Smooth muscle cell (in vitro differentiated cells): ENCODE results near the gene SLIT1. TPM values are rescaled to one million over a fixed set of nuclear protein-coding genes. Genes with fewer than 3 reads are reported as not detected.

Experiments used
- DNase-seq: peaks from one replicate; lab custom pipeline; 2025; ENCODE audit not compliant: unreplicated experiment; lab: John Stamatoyannopoulos, UW
- H2AFZ ChIP-seq: fragments of 200-600 bp; sonication (generic); 2 replicates; pipeline ENCODE4 v1.6.0; 2016; ENCODE audit warnings: antibody characterized with exemption, low read depth, mild to moderate bottlenecking
- H3F3A ChIP-seq: fragments of 200-600 bp; sonication (generic); 2 replicates; pipeline ENCODE4 v1.6.0; 2017; ENCODE audit warnings: antibody characterized with exemption, low read depth
- H3K27ac ChIP-seq: fragments of 200-600 bp; sonication (generic); 2 replicates; pipeline ENCODE4 v1.5.1; 2016; ENCODE audit warnings: low read depth, mild to moderate bottlenecking
- H3K27me3 ChIP-seq: fragments of 200-600 bp; sonication (generic); 2 replicates; pipeline ENCODE4 v1.6.1; 2016; ENCODE audit warnings: low read depth, mild to moderate bottlenecking
- H3K36me3 ChIP-seq: fragments of 200-600 bp; sonication (generic); 2 replicates; pipeline ENCODE4 v1.5.1; 2016; ENCODE audit warnings: low read depth
- H3K4me1 ChIP-seq: fragments of 200-600 bp; sonication (generic); 2 replicates; pipeline ENCODE4 v1.5.1; 2016; ENCODE audit warnings: low read depth
- H3K4me2 ChIP-seq: fragments of 200-600 bp; sonication (generic); 2 replicates; pipeline ENCODE4 v1.6.0; 2016; ENCODE audit warnings: mild to moderate bottlenecking
- H3K4me3 ChIP-seq: fragments of 200-600 bp; sonication (generic); 2 replicates; pipeline ENCODE4 v1.5.1; 2016; ENCODE audit warnings: mild to moderate bottlenecking
- H3K79me2 ChIP-seq: fragments of 200-600 bp; sonication (generic); 2 replicates; pipeline ENCODE4 v1.6.0; 2016; ENCODE audit warnings: low read depth, mild to moderate bottlenecking
- H3K9ac ChIP-seq: fragments of 200-600 bp; sonication (generic); 2 replicates; pipeline ENCODE4 v1.6.0; 2016; ENCODE audit warnings: low read depth
- H3K9me3 ChIP-seq: fragments of 200-600 bp; sonication (generic); replicated peaks from 2 replicates; pipeline ENCODE4 v1.5.1; 2016; ENCODE audit warnings: low read depth
- H4K20me1 ChIP-seq: fragments of 200-600 bp; sonication (generic); 2 replicates; pipeline ENCODE4 v1.6.0; 2016; ENCODE audit warnings: low read depth
- WGBS: methylation state at CpG from one replicate; pipeline ENCODE4 v1.1.7; 2016; ENCODE audit warnings: low lambda C conversion rate; 5-methylcytosine and 5-hydroxymethylcytosine counted together
- polyA plus RNA-seq: library from polyadenylated mRNA; unstranded; fragments of >200 nt; fragmentation: Nextera tagmentation; extraction: Ambion mirVana; gene quantifications from 2 replicates; pipeline ENCODE4 v1.2.1, GENCODE V29; 2016
- total RNA-seq: library from RNA; depleted of rRNA; stranded (reverse); fragments of >200 nt; gene quantifications from 2 replicates; pipeline ENCODE4 v1.2.3, GENCODE V29; 2014
- TF ChIP-seq, protein P1 (sequence below): fragments of 200-600 bp; sonication (generic); IDR thresholded peaks from 2 replicates; pipeline ENCODE4 v1.5.1; 2017; ENCODE audit warnings: borderline replicate concordance, mild to moderate bottlenecking, antibody characterized with exemption; ENCODE audit not compliant: insufficient read depth, poor library complexity, severe bottlenecking

Gene SLIT1
- total and polyA plus RNA-seq, 2 experiments from 2014 or later: 0.15 TPM; not detected in 1

DNA sequence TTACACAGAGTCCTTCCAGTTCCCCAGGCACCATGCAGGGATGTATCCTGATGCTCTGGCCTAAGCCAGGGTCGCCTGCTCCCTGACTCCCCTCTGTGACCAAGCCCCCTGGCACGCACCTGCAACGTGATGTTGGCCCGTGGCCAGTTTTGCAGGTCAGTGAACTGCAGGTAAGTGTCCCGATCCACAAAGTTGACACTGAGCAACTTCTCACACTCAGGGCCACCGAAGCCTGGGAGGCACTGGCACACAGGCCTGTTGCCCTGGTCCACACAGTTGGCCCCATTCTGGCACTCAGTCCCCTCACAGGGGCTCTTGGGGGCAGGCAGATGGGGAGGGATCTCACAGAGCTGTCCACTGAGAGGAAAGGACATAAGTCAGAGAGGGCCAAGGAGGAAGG is 179.4 kb downstream of the SLIT1 start:
- no peak overlapping the region for H3K9ac ChIP-seq
- no peak overlapping the region for H3K27ac ChIP-seq
- 83% methylated on average over 6 of the region's 6 CpGs for WGBS
- H3K36me3 ChIP-seq: no peaks in the 10 kb centered on the region
- no peak overlapping the region for H2AFZ ChIP-seq
- no peak overlapping the region for H3K4me2 ChIP-seq
- no peaks in the 10 kb centered on the region for H4K20me1 ChIP-seq
- no peaks in the 10 kb centered on the region for H3F3A ChIP-seq
- no peak for DNase-seq
- TF ChIP-seq, protein P1, sequence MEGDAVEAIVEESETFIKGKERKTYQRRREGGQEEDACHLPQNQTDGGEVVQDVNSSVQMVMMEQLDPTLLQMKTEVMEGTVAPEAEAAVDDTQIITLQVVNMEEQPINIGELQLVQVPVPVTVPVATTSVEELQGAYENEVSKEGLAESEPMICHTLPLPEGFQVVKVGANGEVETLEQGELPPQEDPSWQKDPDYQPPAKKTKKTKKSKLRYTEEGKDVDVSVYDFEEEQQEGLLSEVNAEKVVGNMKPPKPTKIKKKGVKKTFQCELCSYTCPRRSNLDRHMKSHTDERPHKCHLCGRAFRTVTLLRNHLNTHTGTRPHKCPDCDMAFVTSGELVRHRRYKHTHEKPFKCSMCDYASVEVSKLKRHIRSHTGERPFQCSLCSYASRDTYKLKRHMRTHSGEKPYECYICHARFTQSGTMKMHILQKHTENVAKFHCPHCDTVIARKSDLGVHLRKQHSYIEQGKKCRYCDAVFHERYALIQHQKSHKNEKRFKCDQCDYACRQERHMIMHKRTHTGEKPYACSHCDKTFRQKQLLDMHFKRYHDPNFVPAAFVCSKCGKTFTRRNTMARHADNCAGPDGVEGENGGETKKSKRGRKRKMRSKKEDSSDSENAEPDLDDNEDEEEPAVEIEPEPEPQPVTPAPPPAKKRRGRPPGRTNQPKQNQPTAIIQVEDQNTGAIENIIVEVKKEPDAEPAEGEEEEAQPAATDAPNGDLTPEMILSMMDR: no peak
- H3K4me1 ChIP-seq: no peaks in the 10 kb centered on the region
- no peaks in the 10 kb centered on the region for H3K79me2 ChIP-seq
- H3K4me3 ChIP-seq: no peak overlapping the region
- H3K27me3 ChIP-seq: no peaks in the 10 kb centered on the region
- H3K9me3 ChIP-seq: no peaks in the 10 kb centered on the region

DNA sequence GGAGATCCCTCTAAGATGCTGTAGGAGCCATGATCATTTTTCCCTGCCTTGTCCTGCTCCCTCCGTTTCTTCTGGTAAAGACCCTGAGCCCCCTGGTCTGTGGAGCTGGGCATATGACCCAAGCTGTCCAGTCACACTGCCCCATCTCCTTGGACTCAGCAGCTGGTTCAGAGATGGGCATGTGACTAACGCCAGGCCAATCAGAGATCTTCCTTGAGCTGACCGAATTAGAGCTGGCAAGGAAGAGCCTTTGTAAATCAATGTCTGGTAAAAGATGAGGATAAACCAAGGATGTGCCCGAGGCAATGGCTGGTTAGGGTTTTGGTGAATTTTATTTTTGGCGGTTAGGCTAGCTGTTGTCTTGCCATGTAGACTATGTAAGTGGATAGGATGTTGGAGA is 180.4 kb downstream of the SLIT1 start:
- Histone ChIP-seq H3K79me2 (no peaks in the 10 kb centered on the region), H4K20me1 (no peaks in the 10 kb centered on the region), H3K4me1 (no peaks in the 10 kb centered on the region), H3K4me2 (no peak overlapping the region), H3K9me3 (no peaks in the 10 kb centered on the region), H3F3A (no peaks in the 10 kb centered on the region), H2AFZ (no peak overlapping the region), H3K36me3 (no peaks in the 10 kb centered on the region), H3K4me3 (no peak overlapping the region), H3K27ac (no peak overlapping the region), H3K27me3 (no peaks in the 10 kb centered on the region), H3K9ac (no peak overlapping the region)
- no peak for DNase-seq
- WGBS: 85% methylated on average over 5 of the region's 5 CpGs
- TF ChIP-seq, protein P1: no peak

DNA sequence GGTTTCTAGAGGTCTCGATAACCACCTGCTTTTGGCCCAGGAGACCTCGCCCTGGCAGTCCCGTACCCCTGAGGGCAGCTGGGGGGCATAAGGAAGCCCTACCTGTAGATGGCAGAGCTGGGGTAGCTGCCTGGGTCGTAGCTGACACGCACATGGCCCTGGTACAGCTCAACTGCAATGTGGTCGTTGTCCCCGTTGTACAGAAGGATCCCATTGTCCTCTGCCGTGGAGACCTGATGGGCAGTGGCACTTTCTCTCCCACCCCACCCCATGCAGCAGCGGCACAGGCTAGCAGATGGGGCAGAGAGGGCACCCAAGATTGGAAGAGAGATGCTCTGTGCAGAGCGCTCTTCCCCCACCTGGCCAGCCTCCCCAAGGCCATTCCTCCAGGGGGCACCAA is 181.2 kb downstream of the SLIT1 start:
- Histone ChIP-seq H3F3A (no peaks in the 10 kb centered on the region), H3K27me3 (no peaks in the 10 kb centered on the region), H3K79me2 (no peaks in the 10 kb centered on the region), H3K9ac (no peak overlapping the region), H2AFZ (no peak overlapping the region), H4K20me1 (no peaks in the 10 kb centered on the region), H3K36me3 (no peaks in the 10 kb centered on the region), H3K4me1 (no peaks in the 10 kb centered on the region), H3K4me3 (no peak overlapping the region), H3K9me3 (no peaks in the 10 kb centered on the region), H3K4me2 (no peak overlapping the region), H3K27ac (no peak overlapping the region)
- WGBS: 91% methylated on average over 10 of the region's 10 CpGs
- DNase-seq: no peak
- TF ChIP-seq, protein P1: no peak

DNA sequence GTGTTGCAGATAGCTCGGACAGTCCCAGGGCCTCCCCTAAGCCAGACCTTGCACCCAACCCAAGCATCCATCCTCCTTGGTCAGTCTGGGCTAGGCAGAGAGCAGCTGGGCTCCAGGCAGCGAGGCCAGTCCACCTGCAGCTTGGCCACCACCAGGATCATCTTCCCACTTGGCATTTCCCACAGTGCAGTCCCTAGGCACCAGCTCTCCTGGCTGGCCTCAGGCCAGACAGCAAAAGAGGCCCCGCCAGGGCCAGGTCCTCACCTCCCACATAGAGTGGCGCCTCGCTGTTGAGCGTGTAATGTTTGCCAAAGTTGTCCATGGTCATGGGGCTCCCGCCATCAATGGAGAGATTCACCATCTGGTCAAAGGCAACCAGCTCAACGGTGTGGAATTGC is 182.0 kb downstream of the SLIT1 start:
- Histone ChIP-seq H2AFZ (no peak overlapping the region), H3K4me2 (no peak overlapping the region)

More for the DNA sequence above, 182.0 kb downstream of the SLIT1 start:
- TF ChIP-seq, protein P1: no peak
- WGBS: 93% methylated on average over 8 of the region's 8 CpGs
- H3K9ac ChIP-seq: no peak overlapping the region
- H3K79me2 ChIP-seq: no peaks in the 10 kb centered on the region
- H3K27me3 ChIP-seq: no peaks in the 10 kb centered on the region
- H3K36me3 ChIP-seq: no peaks in the 10 kb centered on the region
- no peak overlapping the region for H3K27ac ChIP-seq
- H3K4me3 ChIP-seq: no peak overlapping the region
- H3F3A ChIP-seq: no peaks in the 10 kb centered on the region
- H3K9me3 ChIP-seq: no peaks in the 10 kb centered on the region
- DNase-seq: no peak
- no peaks in the 10 kb centered on the region for H3K4me1 ChIP-seq
- no peaks in the 10 kb centered on the region for H4K20me1 ChIP-seq
